GM19324 (cell line): Measurements from ENCODE around the gene PNMA6A.
"Not testable (repeated sequence)": the region's sequence is repeated elsewhere in the genome, so short reads cannot be mapped to it uniquely, and the experiment has no call there.

Experiments
- ATAC-seq: cut with Tn5 transposase; IDR thresholded peaks from one replicate; pipeline ENCODE4 v1.9.1; 2021; ENCODE audit warnings: mild to moderate bottlenecking, moderate library complexity; ENCODE audit not compliant: unreplicated experiment, low FRiP score

PNMA6A gene

GRCh38 chrX:153074262-153074899 is 2.1 kb downstream of the PNMA6A start:
- ATAC-seq = no peak

GRCh38 chrX:153074935-153075334 is 2.7 kb downstream of the PNMA6A start:
- no peak for ATAC-seq

DNA sequence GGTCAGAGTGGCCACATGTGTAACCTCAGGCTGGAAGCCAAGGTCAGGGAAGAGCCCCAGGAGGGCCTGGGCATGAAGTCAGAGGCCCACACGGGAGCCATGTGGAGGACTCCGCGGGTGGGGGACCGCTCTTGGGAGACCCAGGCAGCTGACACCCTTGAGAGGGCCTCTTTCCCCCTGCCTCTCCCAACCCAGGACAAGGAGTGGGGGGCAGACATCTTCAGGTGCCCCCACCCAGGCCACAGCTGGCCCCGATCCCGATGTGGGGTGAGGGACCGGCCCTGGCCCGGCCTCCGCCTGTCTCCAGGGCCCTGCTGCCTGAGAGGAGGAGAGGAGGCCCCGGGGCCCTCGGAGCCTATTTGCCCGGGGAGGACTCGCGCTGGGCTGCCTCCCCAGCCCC is 3.1 kb downstream of the PNMA6A start:
- ATAC-seq = no peak

DNA sequence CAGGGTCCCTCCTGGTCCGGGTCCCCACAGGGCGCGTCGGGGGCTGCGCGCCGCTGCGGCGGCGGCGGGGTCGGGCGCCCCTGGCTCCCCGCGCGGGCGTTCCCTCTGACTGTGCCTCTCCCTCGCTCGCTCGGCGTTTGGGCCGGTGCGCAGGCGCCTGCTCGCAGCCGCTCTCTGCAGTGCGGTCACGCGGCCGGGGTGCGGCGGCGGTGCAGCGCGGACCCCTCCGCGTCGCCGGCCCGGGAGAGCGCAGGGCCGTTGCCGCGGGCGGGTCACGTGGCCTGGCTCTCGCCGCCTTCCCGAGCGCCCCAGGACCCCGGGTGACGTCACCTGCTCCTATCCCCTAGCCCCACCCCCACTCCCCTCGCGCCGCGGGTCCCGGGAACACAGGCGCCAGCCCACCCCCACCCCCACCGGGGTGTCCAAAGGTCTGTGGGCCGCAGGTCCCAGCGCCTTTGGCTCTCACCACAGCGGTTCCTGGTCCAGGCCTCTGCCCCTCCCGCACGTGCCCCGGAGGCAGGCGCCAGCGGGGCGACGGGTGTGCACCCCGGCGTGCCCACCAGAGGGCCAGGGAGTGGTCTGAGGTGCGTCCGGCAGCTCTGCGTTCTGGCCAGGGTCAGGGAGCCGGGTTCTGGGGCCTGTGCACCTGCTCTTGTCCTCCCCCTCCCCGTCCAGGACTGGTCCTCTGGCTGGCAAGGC is 5.3 kb downstream of the PNMA6A start:
- ATAC-seq = not testable (repeated sequence)

DNA sequence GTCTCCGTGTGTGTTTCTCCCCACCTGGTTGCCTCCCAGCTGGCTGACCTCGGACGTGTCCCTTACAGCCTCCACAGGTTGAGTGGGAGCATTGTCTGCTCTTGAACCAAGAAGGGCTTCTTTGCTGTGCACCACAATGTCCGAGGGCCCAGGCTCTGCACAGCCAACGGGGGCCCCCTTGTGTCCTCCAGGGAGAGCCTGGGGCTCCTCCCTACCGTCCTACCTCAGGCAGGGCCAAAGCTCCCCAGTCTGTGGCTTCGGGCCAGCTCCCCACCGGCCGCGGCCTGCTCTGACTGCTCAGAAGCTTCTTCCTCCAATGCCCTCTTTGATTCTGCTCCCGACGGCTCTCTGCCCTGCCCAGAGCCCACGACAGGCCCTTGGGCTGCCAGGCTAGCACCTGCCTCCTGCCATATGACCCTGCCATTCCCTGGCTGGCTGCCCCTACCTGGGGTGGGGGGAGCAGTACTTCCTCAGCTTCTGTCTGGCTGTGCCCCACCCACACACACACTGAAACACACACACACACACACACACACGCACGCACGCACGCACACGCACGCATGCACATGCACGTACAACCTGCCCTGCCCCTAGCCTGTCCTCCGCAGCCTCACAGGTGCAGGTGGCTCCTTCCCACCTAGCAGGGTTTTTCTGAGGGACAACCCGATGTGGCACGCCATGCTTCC is 11.1 kb downstream of the PNMA6A start:
- not testable (repeated sequence) for ATAC-seq

GRCh38 chrX:153102418-153102817 is 30.2 kb downstream of the PNMA6A start:
- no peak for ATAC-seq

DNA sequence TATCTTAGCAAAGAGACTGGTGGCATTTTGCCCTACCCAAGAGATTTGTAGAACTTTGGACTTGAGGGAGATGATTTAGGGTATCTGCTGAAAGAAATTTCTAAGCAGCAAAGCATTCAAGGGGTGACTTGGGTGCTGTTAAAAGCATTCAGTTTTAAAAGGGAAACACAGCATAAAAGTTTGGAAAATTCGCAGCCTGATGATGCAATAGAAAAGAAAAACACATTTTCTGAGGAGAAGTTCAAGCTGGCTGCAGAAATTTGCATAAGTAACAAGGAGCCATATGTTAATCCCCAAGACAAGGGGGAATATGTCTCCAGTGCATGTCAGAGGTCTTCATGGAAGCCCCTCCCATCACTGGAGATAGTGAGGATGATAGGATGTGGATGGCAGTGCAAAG is 32.7 kb downstream of the PNMA6A start:
- not testable (repeated sequence) for ATAC-seq

DNA sequence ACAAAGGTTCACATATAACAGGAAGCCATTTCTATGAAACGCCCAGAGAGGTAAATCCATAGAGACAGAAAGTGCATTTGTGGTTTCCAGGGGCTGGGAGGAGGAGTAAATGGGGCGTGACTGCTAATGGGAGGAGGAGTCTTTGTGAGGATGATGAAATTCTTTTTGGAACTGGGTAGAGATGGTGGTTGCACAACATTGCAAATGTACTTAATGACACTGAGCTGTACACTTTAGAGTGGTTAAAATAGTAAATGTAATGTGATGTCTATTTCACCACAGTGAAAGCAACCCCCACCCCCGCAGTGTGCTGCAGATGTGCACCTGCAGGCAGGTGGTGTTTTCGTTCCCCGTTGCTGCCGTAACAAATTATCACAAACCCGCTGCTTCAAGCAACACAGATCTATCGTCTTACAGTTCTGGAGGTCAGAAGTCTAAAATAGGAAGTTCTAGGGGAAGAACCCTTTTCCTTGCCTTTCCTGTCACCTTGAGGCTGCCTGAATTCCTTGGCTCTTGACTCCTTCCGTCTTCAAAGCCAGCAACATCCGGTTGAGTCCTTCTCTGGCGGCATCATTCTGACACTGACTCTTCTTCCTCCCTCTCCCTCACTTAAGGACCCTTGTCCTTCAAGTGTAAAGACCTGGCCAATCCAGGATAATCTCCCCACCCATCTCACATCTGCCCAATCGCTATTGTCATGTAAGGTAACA is 34.0 kb downstream of the PNMA6A start:
- ATAC-seq = not testable (repeated sequence)

DNA sequence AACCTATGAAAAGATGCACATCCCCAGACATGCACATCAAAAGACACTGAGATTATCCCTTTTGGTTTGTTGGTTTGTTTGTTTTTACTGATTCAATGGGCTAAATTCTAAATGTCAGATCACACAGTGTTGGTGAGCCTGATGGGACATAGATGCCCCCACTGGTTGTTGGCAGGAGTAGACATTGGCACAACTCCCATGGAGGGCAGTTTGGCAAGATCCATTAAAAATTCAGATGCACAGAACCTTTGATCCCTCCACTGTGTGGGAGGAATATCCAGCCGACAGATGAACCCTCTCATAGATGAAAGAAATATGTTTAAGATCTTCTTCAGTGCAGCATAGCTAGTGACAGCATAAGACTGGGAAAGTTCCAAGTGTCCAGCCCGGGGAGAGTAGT is 38.5 kb downstream of the PNMA6A start:
- ATAC-seq = not testable (repeated sequence)

DNA sequence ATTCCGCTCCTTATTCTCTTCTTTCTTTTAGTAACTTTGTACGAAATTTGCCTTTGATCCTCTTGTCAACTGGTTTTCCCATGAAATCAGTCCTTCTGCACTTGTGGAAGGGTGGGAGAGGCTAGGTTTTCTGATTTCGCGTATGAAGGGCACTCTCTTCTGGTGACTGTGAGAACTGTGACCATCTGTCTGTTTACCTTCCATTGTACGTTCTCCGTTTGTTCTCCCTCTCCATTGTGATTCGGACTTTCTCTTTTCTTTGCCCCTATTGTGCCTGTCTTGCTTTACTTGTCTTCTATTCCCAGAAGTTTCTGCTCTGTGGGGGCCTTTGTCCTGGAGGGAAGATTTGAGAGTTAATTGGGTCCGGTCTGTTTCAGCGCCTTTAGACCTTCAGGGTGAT is 41.6 kb downstream of the PNMA6A start:
- not testable (repeated sequence) for ATAC-seq

- ATAC-seq = not testable (repeated sequence)
Measured at GRCh38 chrX:153117754-153118153, 45.5 kb downstream of the PNMA6A start.

GRCh38 chrX:153120230-153120629 is 48.0 kb downstream of the PNMA6A start:
- ATAC-seq = not testable (repeated sequence)

GRCh38 chrX:153123468-153123867 is 51.2 kb downstream of the PNMA6A start:
- not testable (repeated sequence) for ATAC-seq
